ENCODE measurements around the gene KANK4. TPM values are rescaled to one million over a fixed set of nuclear protein-coding genes. Genes with fewer than 3 reads are reported as not detected.

Gene KANK4
- polyA plus RNA-seq, 1 donor (not counting 4 experiments of a cell fraction or from before 2014, with no cell fraction given) = 0.92 TPM

- DNase-seq (ENCODE audit: low read depth, low spot score) = peak; percentile 69
- H3K27ac ChIP-seq (ENCODE audit: control insufficient read depth, insufficient read depth, low read length) = peak overlapping the region; percentile 48
- no peaks in the 10 kb centered on the region for H3K9me3 ChIP-seq (ENCODE audit: control insufficient read depth, low read depth, low read length)
- H3K9me1 ChIP-seq (ENCODE audit: control insufficient read depth, extremely low read depth, insufficient read depth, low read length) = no peaks in the 10 kb centered on the region
- H3K4me1 ChIP-seq (ENCODE audit: control insufficient read depth, extremely low read depth, insufficient read depth, low read length) = peaks cover 27% of the 10 kb centered on the region
- no peaks in the 10 kb centered on the region for H4K20me1 ChIP-seq (ENCODE audit: control insufficient read depth, extremely low read depth, insufficient read depth, low read length)
- dilution Hi-C loops (cut with MboI; ENCODE audit: extremely low pct_ligation_motif_present, low sequenced_read_pairs) = no loop called here
- peak overlapping the region in 1 of 3 experiments; percentile 4 for H3K4me3 ChIP-seq (ENCODE audit: control insufficient read depth in 2 of 3, extremely low read depth in 1 of 3, insufficient read depth in 2 of 3, low read depth in 1 of 3, low read length in 3 of 3)
- H3K36me3 ChIP-seq (ENCODE audit: control insufficient read depth in 2 of 2, extremely low read depth in 1 of 2, insufficient read depth in 2 of 2, low read length in 2 of 2) = no peaks in the 10 kb centered on the region
- no peaks in the 10 kb centered on the region for H3K27me3 ChIP-seq (ENCODE audit: control insufficient read depth, extremely low read depth, insufficient read depth, low read length)
- no peak overlapping the region for H2AFZ ChIP-seq (ENCODE audit: control insufficient read depth, low read length)
- no peak overlapping the region for H3K9ac ChIP-seq (ENCODE audit: control insufficient read depth, extremely low read depth, insufficient read depth, low read length)
- no peaks in the 10 kb centered on the region for H3K79me2 ChIP-seq (ENCODE audit: control insufficient read depth, insufficient read depth, low read length)
- peak overlapping the region; percentile 48 for H3K4me2 ChIP-seq (ENCODE audit: control insufficient read depth, extremely low read depth, insufficient read depth, low read depth, low read length)
- TF ChIP-seq EZH2 (IDR thresholded peaks at IDR 0.05; ENCODE audit: low read length) (no peak), CTCF (optimal IDR thresholded peaks at IDR 0.05 in 1 of 3, IDR thresholded peaks at IDR 0.05 in 1 of 3, conservative IDR thresholded peaks at IDR 0.05 in 1 of 3; ENCODE audit: extremely low read depth in 1 of 3, insufficient read depth in 2 of 3, low read length in 3 of 3) (no peak)
- FAIRE-seq = peak; percentile 80
Measured at GRCh38 chr1:62325081-62325480, 5.8 kb upstream of the KANK4 start.

- H3K9ac ChIP-seq (ENCODE audit: control insufficient read depth, extremely low read depth, insufficient read depth, low read length) = no peak overlapping the region
- FAIRE-seq (peak; percentile 99), DNase-seq (ENCODE audit: low read depth, low spot score) (peak; percentile 82)
- H3K79me2 ChIP-seq (ENCODE audit: control insufficient read depth, insufficient read depth, low read length) = no peaks in the 10 kb centered on the region
- no peaks in the 10 kb centered on the region for H3K9me1 ChIP-seq (ENCODE audit: control insufficient read depth, extremely low read depth, insufficient read depth, low read length)
- no peaks in the 10 kb centered on the region for H3K36me3 ChIP-seq (ENCODE audit: control insufficient read depth in 2 of 2, extremely low read depth in 1 of 2, insufficient read depth in 2 of 2, low read length in 2 of 2)
- no peak overlapping the region for H3K4me3 ChIP-seq (ENCODE audit: control insufficient read depth in 2 of 3, extremely low read depth in 1 of 3, insufficient read depth in 2 of 3, low read depth in 1 of 3, low read length in 3 of 3)
- H2AFZ ChIP-seq (ENCODE audit: control insufficient read depth, low read length) = no peak overlapping the region
- H3K4me2 ChIP-seq (ENCODE audit: control insufficient read depth, extremely low read depth, insufficient read depth, low read depth, low read length) = peak overlapping the region; percentile 60
- H4K20me1 ChIP-seq (ENCODE audit: control insufficient read depth, extremely low read depth, insufficient read depth, low read length) = no peaks in the 10 kb centered on the region
- H3K27me3 ChIP-seq (ENCODE audit: control insufficient read depth, extremely low read depth, insufficient read depth, low read length) = peaks cover 25% of the 10 kb centered on the region
- H3K27ac ChIP-seq (ENCODE audit: control insufficient read depth, insufficient read depth, low read length) = no peak overlapping the region
- dilution Hi-C loops (cut with MboI; ENCODE audit: extremely low pct_ligation_motif_present, low sequenced_read_pairs) = no loop called here
- TF ChIP-seq CTCF (optimal IDR thresholded peaks at IDR 0.05 in 1 of 3, IDR thresholded peaks at IDR 0.05 in 1 of 3, conservative IDR thresholded peaks at IDR 0.05 in 1 of 3; ENCODE audit: extremely low read depth in 1 of 3, insufficient read depth in 2 of 3, low read length in 3 of 3) (no peak), EZH2 (IDR thresholded peaks at IDR 0.05; ENCODE audit: low read length) (no peak)
- peaks cover 30% of the 10 kb centered on the region for H3K4me1 ChIP-seq (ENCODE audit: control insufficient read depth, extremely low read depth, insufficient read depth, low read length)
- H3K9me3 ChIP-seq (ENCODE audit: control insufficient read depth, low read depth, low read length) = no peaks in the 10 kb centered on the region
Measured at GRCh38 chr1:62321446-62321845, 2.2 kb upstream of the KANK4 start.

Data from keratinocyte (primary cell).